Activated CD4-positive, alpha-beta memory T cell treated with anti-CD3 and anti-CD28 coated beads for 36 hours (primary cell): ENCODE measurements around the gene MT3. TPM values are rescaled to one million over a fixed set of nuclear protein-coding genes. Genes with fewer than 3 reads are reported as not detected.
"Not testable (repeated sequence)": the region's sequence is repeated elsewhere in the genome, so short reads cannot be mapped to it uniquely, and the experiment has no call there.

Experiments used
- CTCF ChIA-PET: fragments of 350-600 bp; sonication (Branson Sonifier 250); formaldehyde crosslinking; loops from one replicate; lab custom pipeline; 2021; ENCODE audit warnings: antibody characterized with exemption, inconsistent platforms; lab: Charles Lee
- POLR2A ChIA-PET: fragments of 350-600 bp; sonication (Branson Sonifier 250); formaldehyde crosslinking; loops from one replicate; lab custom pipeline; 2021; ENCODE audit warnings: antibody characterized with exemption; lab: Charles Lee
- DNase-seq: peaks from one replicate; pipeline ENCODE4 v3.0.0-alpha.2; 2020
- H3K27ac Mint-ChIP-seq: one replicate; pipeline ENCODE4 v1.8.0; 2021; ENCODE audit warnings: mixed read lengths
- H3K27me3 Mint-ChIP-seq: one replicate; pipeline ENCODE4 v1.8.0; 2021; ENCODE audit warnings: mixed read lengths
- H3K36me3 Mint-ChIP-seq: one replicate; pipeline ENCODE4 v1.8.0; 2021; ENCODE audit warnings: mixed read lengths
- H3K4me1 Mint-ChIP-seq: one replicate; pipeline ENCODE4 v1.8.0; 2021; ENCODE audit warnings: low read depth, mixed read lengths
- H3K4me3 Mint-ChIP-seq: one replicate; pipeline ENCODE4 v1.8.0; 2021; ENCODE audit warnings: mild to moderate bottlenecking, mixed read lengths
- H3K9me3 Mint-ChIP-seq: one replicate; pipeline ENCODE4 v1.8.0; 2021; ENCODE audit warnings: mixed read lengths
- intact Hi-C: fragments of 100-400 bp; cut with micrococcal nuclease; formaldehyde crosslinking; loops from one replicate; pipeline ENCODE4 v1.15.1; 2023
- total RNA-seq, 2 experiments: library from RNA; stranded (reverse); gene quantifications; one replicate each; pipeline ENCODE4 v1.2.3, GENCODE V29; 2021

Gene MT3
- total RNA-seq, 2 experiments from 2014 or later = 3.1 to 3.9 TPM

GRCh38 chr16:56559109-56559508, 30.2 kb upstream of the MT3 start:
- H3K27me3 Mint-ChIP-seq = peaks cover 3% of the 10 kb centered on the region
- H3K27ac Mint-ChIP-seq = no peak overlapping the region
- no peak overlapping the region for H3K4me3 Mint-ChIP-seq
- no peaks in the 10 kb centered on the region for H3K4me1 Mint-ChIP-seq
- no peak for DNase-seq
- no peaks in the 10 kb centered on the region for H3K36me3 Mint-ChIP-seq
- intact Hi-C loops = loop anchor here (2.0 kb wide), 1 partner anchor 20 kb away; no protein-coding TSS in a partner anchor
- ChIA-PET POLR2A (no interaction called here), CTCF (no interaction called here)
- H3K9me3 Mint-ChIP-seq = no peaks in the 10 kb centered on the region

GRCh38 chr16:56560447-56560846, 28.9 kb upstream of the MT3 start:
- CTCF ChIA-PET = interaction anchor here (2.6 kb wide), 1 partner anchor 16 kb away, joined by 10 read pairs; no protein-coding TSS in a partner anchor
- Mint-ChIP-seq H3K27ac (no peak overlapping the region), H3K27me3 (peaks cover 2% of the 10 kb centered on the region), H3K36me3 (no peaks in the 10 kb centered on the region), H3K4me1 (no peaks in the 10 kb centered on the region), H3K9me3 (no peaks in the 10 kb centered on the region), H3K4me3 (no peak overlapping the region)
- DNase-seq = no peak
- POLR2A ChIA-PET = no interaction called here
- intact Hi-C loops = no loop called here

- Mint-ChIP-seq H3K27ac (no peak overlapping the region), H3K4me1 (no peaks in the 10 kb centered on the region), H3K9me3 (no peaks in the 10 kb centered on the region), H3K4me3 (no peak overlapping the region), H3K36me3 (no peaks in the 10 kb centered on the region), H3K27me3 (peaks cover 2% of the 10 kb centered on the region)
- no peak for DNase-seq
- ChIA-PET CTCF (interaction anchor here (2.6 kb wide), 1 partner anchor 15 kb away, joined by 10 read pairs; no protein-coding TSS in a partner anchor), POLR2A (no interaction called here)
- intact Hi-C loops = no loop called here
These were observed 28.2 kb upstream of the MT3 start for GRCh38 chr16:56561126-56561525.

GRCh38 chr16:56564793-56565477, 24.4 kb upstream of the MT3 start, which contains the start of gene MT4:
MT4 (plus strand) TSS chr16:56565073; CDS start chr16:56565129, 56 bp downstream.
- Mint-ChIP-seq H3K9me3 (no peaks in the 10 kb centered on the region), H3K4me3 (no peak within 1 kb of the TSS), H3K4me1 (no peaks in the 10 kb centered on the region), H3K27me3 (peaks cover 2% of the 10 kb centered on the region), H3K27ac (no peak within 1 kb of the TSS), H3K36me3 (no peaks in the 10 kb centered on the region)
- intact Hi-C loops = no loop called here
- ChIA-PET POLR2A (no interaction called here), CTCF (no interaction called here)
- no peak for DNase-seq

- Mint-ChIP-seq H3K4me1 (no peaks in the 10 kb centered on the region), H3K27ac (no peak overlapping the region), H3K27me3 (no peaks in the 10 kb centered on the region), H3K9me3 (peaks cover 8% of the 10 kb centered on the region), H3K36me3 (no peaks in the 10 kb centered on the region), H3K4me3 (no peak overlapping the region)
- intact Hi-C loops = no loop called here
- ChIA-PET CTCF (interaction anchor here (5.4 kb wide), 1 partner anchor 132 kb away, joined by 38 read pairs; no protein-coding TSS in a partner anchor), POLR2A (no interaction called here)
- DNase-seq = no peak
These were observed 19.4 kb upstream of the MT3 start for GRCh38 chr16:56569971-56570370.

GRCh38 chr16:56571525-56571924, 17.8 kb upstream of the MT3 start:
- H3K27me3 Mint-ChIP-seq = no peaks in the 10 kb centered on the region
- H3K4me3 Mint-ChIP-seq = no peak overlapping the region
- POLR2A ChIA-PET = no interaction called here

GRCh38 chr16:56574625-56575024, 14.7 kb upstream of the MT3 start:
- DNase-seq = no peak
- H3K27me3 Mint-ChIP-seq = no peaks in the 10 kb centered on the region
- H3K36me3 Mint-ChIP-seq = no peaks in the 10 kb centered on the region
- no peak overlapping the region for H3K27ac Mint-ChIP-seq
- H3K4me1 Mint-ChIP-seq = peaks cover 4% of the 10 kb centered on the region
- ChIA-PET CTCF (interaction anchor here (5.0 kb wide), 1 partner anchor 127 kb away, joined by 140 read pairs; no protein-coding TSS in a partner anchor), POLR2A (no interaction called here)
- intact Hi-C loops = loop anchor here (5.0 kb wide), 1 partner anchor 293 kb away; the partner anchor contains the start of gene SLC12A3
- H3K4me3 Mint-ChIP-seq = no peak overlapping the region
- peaks cover 10% of the 10 kb centered on the region for H3K9me3 Mint-ChIP-seq

More at GRCh38 chr16:56571525-56571924, 17.8 kb upstream of the MT3 start:
- Mint-ChIP-seq H3K27ac (no peak overlapping the region), H3K4me1 (no peaks in the 10 kb centered on the region), H3K9me3 (peaks cover 10% of the 10 kb centered on the region), H3K36me3 (no peaks in the 10 kb centered on the region)
- DNase-seq = no peak
- CTCF ChIA-PET = interaction anchor here (5.4 kb wide), 1 partner anchor 130 kb away, joined by 38 read pairs; no protein-coding TSS in a partner anchor
- intact Hi-C loops = no loop called here

DNA sequence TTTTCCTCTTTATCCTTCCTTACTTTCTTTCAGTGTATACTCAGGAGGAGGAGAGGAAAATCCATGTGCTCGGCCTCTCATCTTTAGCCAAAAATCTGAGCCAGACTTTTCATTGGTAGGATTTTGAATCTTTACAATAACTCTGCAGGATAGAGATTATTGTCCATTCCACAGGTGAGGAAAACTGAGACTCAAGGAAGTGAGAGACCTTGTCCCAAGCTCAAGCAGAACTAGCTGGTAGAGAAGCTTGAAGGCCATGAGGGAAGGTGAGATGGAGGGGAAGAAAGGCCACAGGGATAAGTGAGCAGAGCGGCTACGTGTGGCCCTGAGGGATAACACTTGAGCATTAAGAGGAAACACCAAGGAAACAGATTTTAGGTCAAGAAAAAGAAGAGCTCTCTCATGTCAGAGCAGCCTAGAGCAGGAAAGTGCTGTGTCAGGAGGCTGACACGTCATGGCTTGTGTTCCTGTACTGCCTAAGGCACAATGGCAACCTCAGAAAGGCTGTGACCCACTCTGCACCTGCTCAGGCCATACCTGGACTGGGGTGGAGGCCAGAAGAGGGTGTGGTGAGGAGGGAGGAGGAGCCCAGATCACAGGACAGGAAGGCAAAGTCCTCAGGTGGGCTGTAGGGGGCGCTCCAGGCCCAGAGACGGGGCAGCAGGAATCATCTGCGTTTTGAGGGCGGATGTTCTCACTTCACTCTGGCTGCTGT, 12.6 kb upstream of the MT3 start:
- CTCF ChIA-PET = interaction anchor here (0.6 to 5.0 kb wide), 30 partner anchors 9 to 293 kb away, joined by 3 to 140 read pairs (median 4); partner anchors contain the start of genes MT1E and MT2A
- H3K4me3 Mint-ChIP-seq = no peak overlapping the region
- POLR2A ChIA-PET = no interaction called here
- intact Hi-C loops = loop anchor here (1.0 to 5.0 kb wide), 4 partner anchors 32 to 291 kb away; partner anchors contain the start of genes MT2A and SLC12A3
- H3K9me3 Mint-ChIP-seq = peaks cover 10% of the 10 kb centered on the region
- H3K27me3 Mint-ChIP-seq = no peaks in the 10 kb centered on the region
- peak; percentile 94 for DNase-seq
- H3K27ac Mint-ChIP-seq = no peak overlapping the region
- H3K4me1 Mint-ChIP-seq = peaks cover 4% of the 10 kb centered on the region
- H3K36me3 Mint-ChIP-seq = no peaks in the 10 kb centered on the region

GRCh38 chr16:56577300-56577625, 12.1 kb upstream of the MT3 start:
- intact Hi-C loops = loop anchor here (1.0 to 5.0 kb wide), 4 partner anchors 32 to 290 kb away; partner anchors contain the start of genes MT2A and SLC12A3
- Mint-ChIP-seq H3K4me1 (peaks cover 4% of the 10 kb centered on the region), H3K27me3 (no peaks in the 10 kb centered on the region), H3K27ac (no peak overlapping the region), H3K36me3 (no peaks in the 10 kb centered on the region), H3K4me3 (no peak overlapping the region), H3K9me3 (peaks cover 10% of the 10 kb centered on the region)
- POLR2A ChIA-PET = no interaction called here
- no peak for DNase-seq
- CTCF ChIA-PET = interaction anchor here (0.6 to 5.0 kb wide), 21 partner anchors 15 to 292 kb away, joined by 3 to 140 read pairs (median 5); partner anchors contain the start of genes MT1E and MT2A

GRCh38 chr16:56580391-56581048, 8.8 kb upstream of the MT3 start:
- Mint-ChIP-seq H3K4me3 (no peak overlapping the region), H3K9me3 (no peaks in the 10 kb centered on the region), H3K27me3 (no peaks in the 10 kb centered on the region), H3K36me3 (no peaks in the 10 kb centered on the region), H3K4me1 (peaks cover 4% of the 10 kb centered on the region), H3K27ac (no peak overlapping the region)
- POLR2A ChIA-PET = no interaction called here
- no peak for DNase-seq
- intact Hi-C loops = no loop called here
- CTCF ChIA-PET = interaction anchor here (1.0 to 1.6 kb wide), 2 partner anchors 20 to 122 kb away, joined by 4 to 7 read pairs; no protein-coding TSS in a partner anchor

DNA sequence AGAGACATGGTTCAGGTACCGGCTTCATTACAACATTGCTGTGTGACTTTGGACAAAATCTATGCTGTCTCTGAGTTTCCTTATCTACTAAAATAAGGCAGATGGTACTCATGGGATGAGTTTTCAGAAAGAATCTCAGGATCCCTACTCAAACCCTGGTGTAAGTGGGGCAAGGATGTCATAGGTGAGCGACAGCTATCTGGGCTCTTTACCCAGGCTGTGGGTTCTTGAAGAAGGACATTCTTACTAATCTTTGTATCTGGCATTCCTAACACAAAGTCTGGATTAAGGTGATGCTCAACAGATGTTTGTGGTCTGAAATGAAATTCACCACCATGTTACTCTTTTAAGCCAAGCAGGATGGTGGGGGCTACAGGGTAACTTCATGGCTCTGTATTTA, 6.4 kb upstream of the MT3 start:
- H3K36me3 Mint-ChIP-seq, H3K4me3 Mint-ChIP-seq, intact Hi-C loops, H3K9me3 Mint-ChIP-seq, POLR2A ChIA-PET, H3K4me1 Mint-ChIP-seq, H3K27ac Mint-ChIP-seq, H3K27me3 Mint-ChIP-seq, DNase-seq: not testable (repeated sequence)
- CTCF ChIA-PET = interaction anchor here (2.3 kb wide), 1 partner anchor 119 kb away, joined by 7 read pairs; no protein-coding TSS in a partner anchor
